Raji (cell line): ENCODE data around the gene FAM53A.

ENCODE experiments used
- POLR2A ChIP-seq: IDR thresholded peaks from 2 replicates; pipeline ENCODE4 v1.6.1; 2011; ENCODE audit warnings: low read depth, low read length, control low read depth; ENCODE audit not compliant: insufficient read depth

FAM53A gene

GRCh38 chr4:1594871-1595788 lies 89.0 kb downstream of the FAM53A start:
- no peak for TF ChIP-seq POLR2A

DNA sequence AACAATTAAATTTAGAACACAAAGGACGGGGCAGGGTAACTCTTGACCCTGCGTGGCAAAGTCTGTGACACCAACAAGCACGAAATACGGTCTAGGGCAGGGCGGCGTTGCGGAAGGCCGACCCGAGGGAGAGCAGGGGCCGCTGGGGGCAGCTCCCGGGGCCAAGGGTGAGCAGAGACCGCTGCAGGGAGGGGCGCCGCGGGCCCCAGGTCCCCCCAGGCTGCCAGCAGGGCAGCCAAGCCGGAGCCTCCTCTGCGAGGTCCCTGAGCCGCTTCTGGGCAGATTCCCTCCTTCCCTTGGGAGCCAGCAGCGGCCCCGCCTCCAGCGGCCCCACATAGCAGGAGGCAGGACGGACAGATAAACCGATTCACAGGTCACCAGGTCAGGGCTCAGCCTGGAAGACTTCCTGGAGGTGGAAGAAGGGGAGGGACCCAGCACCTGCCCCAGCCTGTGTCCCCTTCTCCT lies 90.2 kb downstream of the FAM53A start:
- no peak for TF ChIP-seq POLR2A

- TF ChIP-seq POLR2A = no peak
These were observed 90.7 kb downstream of the FAM53A start for GRCh38 chr4:1593458-1593857.

GRCh38 chr4:1592709-1593417 lies 91.2 kb downstream of the FAM53A start:
- no peak for TF ChIP-seq POLR2A

DNA sequence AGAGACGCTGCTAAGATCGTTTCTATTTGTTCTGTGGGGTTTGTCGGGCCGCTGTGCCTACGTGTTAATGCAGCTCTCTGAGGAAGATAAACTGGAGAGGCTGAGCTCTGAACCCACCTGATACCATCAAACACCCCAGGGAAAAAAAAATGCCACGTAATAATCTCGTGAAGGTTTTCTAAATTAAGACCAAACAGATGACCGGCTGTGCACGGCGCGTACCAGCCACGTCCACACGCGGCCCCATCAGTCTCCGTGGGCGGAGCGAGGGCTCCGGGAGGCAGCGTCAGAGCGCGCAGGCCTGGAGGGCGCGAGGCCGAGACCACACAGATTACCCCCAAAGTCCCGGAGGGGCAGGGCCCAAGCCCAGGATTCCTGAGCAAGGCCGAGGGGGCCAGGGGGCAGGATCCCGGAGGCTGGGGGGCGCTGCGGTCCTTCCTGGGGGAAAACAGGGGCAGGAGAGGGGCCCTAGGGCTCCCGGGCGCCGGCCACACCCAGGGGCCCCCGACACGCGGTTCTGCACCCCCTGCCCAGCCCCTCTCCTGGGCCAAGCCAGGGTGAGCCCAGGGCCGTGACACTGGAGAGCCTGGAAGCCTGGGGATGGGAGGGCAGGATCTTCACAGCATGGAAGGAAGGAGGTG lies 91.9 kb downstream of the FAM53A start:
- no peak for TF ChIP-seq POLR2A

DNA sequence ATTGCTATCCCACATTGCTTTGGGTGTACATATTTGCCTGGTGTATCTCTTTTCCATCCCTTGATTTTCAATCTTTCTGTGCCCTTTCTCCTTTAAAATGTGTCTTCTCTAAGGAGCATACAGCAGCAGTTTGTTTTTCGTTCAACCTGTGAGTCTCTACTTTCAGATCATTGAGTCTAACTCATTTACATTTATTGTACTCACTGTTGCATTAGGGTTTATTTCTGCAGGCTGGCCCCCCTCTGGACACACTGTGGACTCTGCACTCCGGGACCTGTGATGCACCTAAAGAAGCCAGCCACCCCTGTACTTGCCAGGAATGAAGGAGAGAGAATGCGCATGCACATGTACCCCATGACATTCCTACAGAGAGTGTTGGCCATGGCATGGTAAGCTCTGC lies 93.0 kb downstream of the FAM53A start:
- TF ChIP-seq POLR2A = no peak

- TF ChIP-seq POLR2A = no peak
These were observed 93.9 kb downstream of the FAM53A start for GRCh38 chr4:1590244-1590643.
